Cardiac muscle cell (in vitro differentiated cells and primary cell): Measurements from ENCODE around the gene CRADD. TPM values are rescaled to one million over a fixed set of nuclear protein-coding genes. Genes with fewer than 3 reads are reported as not detected.

Experiments used
- DNase-seq, 2 donors: peaks; one replicate each; pipeline versions ENCODE4 v3.0.0 to v3.0.0-alpha.2; 2010 to 2017; ENCODE audit warnings: low read depth in 1 of 2, low spot score in 1 of 2
- H3K27ac ChIP-seq: fragments of 200-600 bp; sonication (generic); 2 replicates; pipeline ENCODE4 v1.5.1; 2016
- H3K27me3 ChIP-seq: fragments of 200-600 bp; sonication (generic); 2 replicates; pipeline ENCODE4 v1.6.0; 2016; ENCODE audit warnings: control low read depth
- H3K36me3 ChIP-seq: fragments of 200-600 bp; sonication (generic); 2 replicates; pipeline ENCODE4 v1.5.1; 2016; ENCODE audit warnings: control low read depth
- H3K4me1 ChIP-seq: fragments of 200-600 bp; sonication (generic); 2 replicates; pipeline ENCODE4 v1.8.1; 2017; ENCODE audit warnings: low read depth, mild to moderate bottlenecking, mixed run types
- H3K4me3 ChIP-seq: fragments of 200-600 bp; sonication (generic); 2 replicates; pipeline ENCODE4 v1.5.1; 2016; ENCODE audit warnings: mild to moderate bottlenecking
- H3K9me3 ChIP-seq: fragments of 200-600 bp; sonication (generic); 2 replicates; pipeline ENCODE4 v1.5.1; 2017; ENCODE audit warnings: low read depth, mild to moderate bottlenecking, control low read depth
- polyA plus RNA-seq: library from polyadenylated mRNA; unstranded; fragments of >200 nt; fragmentation: Nextera tagmentation; extraction: Ambion mirVana; gene quantifications from 2 replicates; pipeline ENCODE4 v1.2.1, GENCODE V29; 2016
- total RNA-seq: library from RNA; depleted of rRNA; stranded (reverse); fragments of >200 nt; gene quantifications from 2 replicates; pipeline ENCODE4 v1.2.3, GENCODE V29; 2016
- TF ChIP-seq, protein P1 (sequence below): IDR thresholded peaks from 2 replicates; pipeline ENCODE4 v1.5.1; 2012; ENCODE audit warnings: low read depth, mild to moderate bottlenecking, low read length

Gene CRADD
- total and polyA plus RNA-seq, 2 experiments from 2014 or later: 13.8 to 37.9 TPM

DNA sequence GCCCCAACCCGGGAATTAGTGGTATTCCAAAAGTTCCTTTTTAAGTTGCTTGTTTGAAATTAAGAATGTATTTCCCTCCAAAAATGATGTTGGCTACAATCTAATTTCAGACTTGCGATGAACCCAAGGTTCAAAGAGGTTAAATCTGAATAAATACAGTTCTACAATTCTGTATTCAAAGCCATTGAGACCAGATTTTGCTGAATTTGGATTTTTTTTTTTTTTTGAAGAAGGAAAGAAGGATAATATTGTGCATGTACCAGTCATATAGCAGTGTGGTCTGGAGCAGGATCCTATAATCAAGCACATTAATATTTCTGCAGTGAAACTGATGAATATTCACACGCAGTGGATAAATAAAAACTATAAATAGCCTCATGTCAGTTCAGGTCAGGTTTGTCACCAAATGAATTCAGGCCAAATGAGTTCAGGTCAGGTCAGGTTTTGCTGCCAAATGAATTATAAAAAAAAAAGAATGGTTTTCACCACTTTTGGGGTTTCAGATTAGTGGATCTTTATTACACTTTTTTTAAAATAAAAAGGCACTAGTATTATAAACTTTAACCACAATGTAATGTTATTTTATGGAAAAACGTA, 69.5 kb downstream of the CRADD start:
- peaks cover 21% of the 10 kb centered on the region for H3K4me1 ChIP-seq
- TF ChIP-seq, protein P1, sequence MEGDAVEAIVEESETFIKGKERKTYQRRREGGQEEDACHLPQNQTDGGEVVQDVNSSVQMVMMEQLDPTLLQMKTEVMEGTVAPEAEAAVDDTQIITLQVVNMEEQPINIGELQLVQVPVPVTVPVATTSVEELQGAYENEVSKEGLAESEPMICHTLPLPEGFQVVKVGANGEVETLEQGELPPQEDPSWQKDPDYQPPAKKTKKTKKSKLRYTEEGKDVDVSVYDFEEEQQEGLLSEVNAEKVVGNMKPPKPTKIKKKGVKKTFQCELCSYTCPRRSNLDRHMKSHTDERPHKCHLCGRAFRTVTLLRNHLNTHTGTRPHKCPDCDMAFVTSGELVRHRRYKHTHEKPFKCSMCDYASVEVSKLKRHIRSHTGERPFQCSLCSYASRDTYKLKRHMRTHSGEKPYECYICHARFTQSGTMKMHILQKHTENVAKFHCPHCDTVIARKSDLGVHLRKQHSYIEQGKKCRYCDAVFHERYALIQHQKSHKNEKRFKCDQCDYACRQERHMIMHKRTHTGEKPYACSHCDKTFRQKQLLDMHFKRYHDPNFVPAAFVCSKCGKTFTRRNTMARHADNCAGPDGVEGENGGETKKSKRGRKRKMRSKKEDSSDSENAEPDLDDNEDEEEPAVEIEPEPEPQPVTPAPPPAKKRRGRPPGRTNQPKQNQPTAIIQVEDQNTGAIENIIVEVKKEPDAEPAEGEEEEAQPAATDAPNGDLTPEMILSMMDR: no peak
- no peak overlapping the region for H3K27ac ChIP-seq
- no peak overlapping the region for H3K4me3 ChIP-seq
- no peaks in the 10 kb centered on the region for H3K27me3 ChIP-seq
- DNase-seq: no peak
- no peaks in the 10 kb centered on the region for H3K36me3 ChIP-seq
- H3K9me3 ChIP-seq: no peaks in the 10 kb centered on the region

DNA sequence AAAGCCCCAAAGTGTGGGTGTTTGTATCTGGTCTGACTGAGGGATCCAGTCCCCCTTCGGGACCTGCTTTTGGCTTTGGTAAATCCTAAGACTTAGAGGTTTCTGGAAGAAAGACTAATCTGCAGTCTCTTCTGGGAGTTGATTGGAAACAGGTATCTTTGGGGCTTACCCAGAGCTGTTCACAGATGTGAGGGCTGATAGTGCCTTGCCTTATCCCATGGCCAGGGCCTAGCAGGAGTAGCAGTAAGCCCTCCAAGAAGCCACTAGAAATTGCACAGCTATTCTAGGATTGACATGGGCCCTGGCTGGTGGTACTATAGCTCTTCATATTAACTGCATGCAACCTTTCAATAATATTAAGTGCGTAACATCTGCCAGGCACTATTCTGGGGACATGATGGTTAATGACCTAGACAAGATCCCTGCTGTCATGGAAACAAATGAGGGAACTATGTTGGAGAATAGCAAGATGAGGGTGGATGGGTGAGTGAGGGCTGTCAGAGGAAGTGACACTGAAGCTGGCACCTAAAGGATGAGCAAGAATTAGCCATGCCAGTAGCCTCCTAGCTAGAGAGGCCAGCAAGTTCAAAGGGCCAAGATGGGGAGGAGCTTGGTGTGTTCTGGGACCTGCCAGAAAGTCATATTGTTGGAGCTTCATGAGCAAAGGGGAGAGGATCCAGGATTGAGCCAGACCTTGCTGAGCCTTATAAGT, 71.7 kb downstream of the CRADD start:
- TF ChIP-seq, protein P1: no peak
- Histone ChIP-seq H3K4me1 (peaks cover 17% of the 10 kb centered on the region), H3K27me3 (no peaks in the 10 kb centered on the region), H3K27ac (no peak overlapping the region), H3K9me3 (no peaks in the 10 kb centered on the region), H3K4me3 (no peak overlapping the region), H3K36me3 (no peaks in the 10 kb centered on the region)
- no peak for DNase-seq

DNA sequence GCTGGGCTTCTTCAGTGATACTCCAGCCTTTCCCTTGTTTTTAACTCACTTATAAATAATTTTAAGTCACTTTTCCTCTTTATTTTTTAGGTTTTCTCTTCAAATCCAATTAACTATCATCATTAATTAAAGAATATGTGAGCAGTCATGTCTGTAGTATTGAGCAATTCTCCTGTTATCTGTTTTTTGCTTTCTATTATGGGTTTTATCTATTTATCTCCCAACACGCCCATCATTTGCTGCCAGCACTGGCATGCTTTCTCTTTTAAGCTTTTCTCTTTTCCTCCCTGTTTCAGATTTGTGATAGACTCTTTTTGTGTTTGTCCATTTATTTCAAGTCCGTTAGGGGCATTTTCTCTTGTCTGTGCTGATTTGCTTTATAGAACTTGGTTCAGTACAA, 72.3 kb downstream of the CRADD start:
- no peak for DNase-seq
- Histone ChIP-seq H3K9me3 (no peaks in the 10 kb centered on the region), H3K36me3 (no peaks in the 10 kb centered on the region), H3K27ac (no peak overlapping the region), H3K27me3 (no peaks in the 10 kb centered on the region), H3K4me3 (no peak overlapping the region), H3K4me1 (peaks cover 17% of the 10 kb centered on the region)
- TF ChIP-seq, protein P1: no peak

DNA sequence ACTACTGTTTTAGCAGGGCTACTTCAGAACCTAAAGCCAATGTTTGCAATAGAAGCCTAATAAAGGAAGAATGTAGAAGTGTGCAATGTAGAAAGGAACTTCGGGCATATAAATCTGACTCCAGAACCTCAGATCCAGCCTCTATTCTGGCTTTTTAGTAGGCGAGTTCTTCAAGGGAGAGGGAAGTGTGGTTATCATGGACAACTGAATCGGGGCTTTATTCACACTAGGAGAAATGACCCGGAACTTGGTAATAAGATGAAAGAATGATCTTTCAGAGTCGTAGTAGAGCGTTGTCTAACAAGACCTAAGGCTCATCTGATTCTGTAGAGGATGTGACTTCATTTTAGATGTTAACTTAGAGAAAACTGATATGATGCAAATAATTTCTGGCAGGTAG, 72.9 kb downstream of the CRADD start:
- Histone ChIP-seq H3K27me3 (no peaks in the 10 kb centered on the region), H3K4me1 (peaks cover 17% of the 10 kb centered on the region), H3K9me3 (no peaks in the 10 kb centered on the region), H3K4me3 (no peak overlapping the region), H3K36me3 (no peaks in the 10 kb centered on the region), H3K27ac (no peak overlapping the region)
- TF ChIP-seq, protein P1: no peak
- no peak for DNase-seq

- Histone ChIP-seq H3K36me3 (no peaks in the 10 kb centered on the region), H3K4me3 (no peak overlapping the region), H3K4me1 (peaks cover 17% of the 10 kb centered on the region), H3K9me3 (no peaks in the 10 kb centered on the region), H3K27me3 (no peaks in the 10 kb centered on the region), H3K27ac (no peak overlapping the region)
- DNase-seq: no peak
- TF ChIP-seq, protein P1: no peak
These were observed 74.9 kb downstream of the CRADD start for GRCh38 chr12:93751864-93752610.
